ENCODE data around the gene STIP1.

STIP1 gene

DNA sequence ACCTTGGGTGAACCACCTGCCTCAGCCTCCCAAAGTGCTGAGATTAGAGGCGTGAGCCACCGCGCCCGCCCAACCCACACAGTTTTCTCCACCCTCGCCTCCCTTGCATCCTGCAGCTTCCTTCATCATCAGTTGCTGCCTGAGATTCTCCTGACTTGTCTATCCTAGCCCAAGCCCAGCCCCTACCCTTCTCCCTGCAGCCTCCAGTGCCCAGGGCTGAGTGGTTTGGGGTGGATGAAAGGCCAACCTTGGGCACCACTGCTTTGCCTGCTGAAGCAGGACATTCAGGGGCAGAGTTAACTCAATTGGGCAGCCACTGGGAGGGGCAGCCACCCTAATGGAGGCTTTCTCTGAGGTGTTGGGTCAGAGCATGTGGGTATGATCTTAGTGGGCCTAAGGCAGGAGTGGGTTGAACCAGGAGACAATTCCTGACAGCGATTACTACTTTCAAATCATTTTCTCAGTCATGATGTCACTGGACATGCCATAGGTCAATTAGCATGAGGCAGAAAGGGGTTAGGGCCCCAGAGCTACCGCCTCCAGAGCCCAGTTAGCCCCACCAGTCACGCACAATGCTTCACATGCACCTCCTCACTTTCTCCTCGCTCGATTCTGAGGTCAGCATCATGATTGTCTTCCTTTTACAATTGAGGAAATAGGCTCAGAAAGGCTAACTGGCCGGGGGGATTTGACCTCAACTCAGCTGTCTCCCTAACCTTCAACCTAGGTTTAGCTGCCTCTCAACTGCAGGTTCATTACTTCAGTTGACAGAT lies 53.9 kb downstream of the STIP1 start:
- peaks cover 39% of the 10 kb centered on the region for H3K4me1 ChIP-seq (ENCODE audit: low read depth, poor library complexity, severe bottlenecking)
- H4K20me1 ChIP-seq (ENCODE audit: insufficient read depth) = no peaks in the 10 kb centered on the region
- peaks cover 17% of the 10 kb centered on the region; the same call in 1 of the 2 replicates for H3K79me2 ChIP-seq (ENCODE audit: insufficient read depth, low read depth)
- H3K9ac ChIP-seq = peak overlapping the region; percentile 66; the same call in 1 of the 2 replicates
- peak overlapping the region; percentile 78 for H3K27ac ChIP-seq
- peaks cover 4% of the 10 kb centered on the region; the same call in 1 of the 2 replicates for H3K36me3 ChIP-seq (ENCODE audit: insufficient read depth)
- no peak overlapping the region for H2AFZ ChIP-seq (ENCODE audit: low read depth)
- TF ChIP-seq, protein P1, sequence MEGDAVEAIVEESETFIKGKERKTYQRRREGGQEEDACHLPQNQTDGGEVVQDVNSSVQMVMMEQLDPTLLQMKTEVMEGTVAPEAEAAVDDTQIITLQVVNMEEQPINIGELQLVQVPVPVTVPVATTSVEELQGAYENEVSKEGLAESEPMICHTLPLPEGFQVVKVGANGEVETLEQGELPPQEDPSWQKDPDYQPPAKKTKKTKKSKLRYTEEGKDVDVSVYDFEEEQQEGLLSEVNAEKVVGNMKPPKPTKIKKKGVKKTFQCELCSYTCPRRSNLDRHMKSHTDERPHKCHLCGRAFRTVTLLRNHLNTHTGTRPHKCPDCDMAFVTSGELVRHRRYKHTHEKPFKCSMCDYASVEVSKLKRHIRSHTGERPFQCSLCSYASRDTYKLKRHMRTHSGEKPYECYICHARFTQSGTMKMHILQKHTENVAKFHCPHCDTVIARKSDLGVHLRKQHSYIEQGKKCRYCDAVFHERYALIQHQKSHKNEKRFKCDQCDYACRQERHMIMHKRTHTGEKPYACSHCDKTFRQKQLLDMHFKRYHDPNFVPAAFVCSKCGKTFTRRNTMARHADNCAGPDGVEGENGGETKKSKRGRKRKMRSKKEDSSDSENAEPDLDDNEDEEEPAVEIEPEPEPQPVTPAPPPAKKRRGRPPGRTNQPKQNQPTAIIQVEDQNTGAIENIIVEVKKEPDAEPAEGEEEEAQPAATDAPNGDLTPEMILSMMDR (conservative IDR thresholded peaks at IDR 0.05; ENCODE audit: low read depth, low read length) = no peak
- H3K4me2 ChIP-seq = peak overlapping the region; percentile 63
- H3K27me3 ChIP-seq (ENCODE audit: insufficient read depth, low read depth) = no peaks in the 10 kb centered on the region
- no peak overlapping the region for H3K4me3 ChIP-seq (IDR thresholded peaks at IDR 0.05; ENCODE audit: insufficient read depth, low read depth, low read length)

DNA sequence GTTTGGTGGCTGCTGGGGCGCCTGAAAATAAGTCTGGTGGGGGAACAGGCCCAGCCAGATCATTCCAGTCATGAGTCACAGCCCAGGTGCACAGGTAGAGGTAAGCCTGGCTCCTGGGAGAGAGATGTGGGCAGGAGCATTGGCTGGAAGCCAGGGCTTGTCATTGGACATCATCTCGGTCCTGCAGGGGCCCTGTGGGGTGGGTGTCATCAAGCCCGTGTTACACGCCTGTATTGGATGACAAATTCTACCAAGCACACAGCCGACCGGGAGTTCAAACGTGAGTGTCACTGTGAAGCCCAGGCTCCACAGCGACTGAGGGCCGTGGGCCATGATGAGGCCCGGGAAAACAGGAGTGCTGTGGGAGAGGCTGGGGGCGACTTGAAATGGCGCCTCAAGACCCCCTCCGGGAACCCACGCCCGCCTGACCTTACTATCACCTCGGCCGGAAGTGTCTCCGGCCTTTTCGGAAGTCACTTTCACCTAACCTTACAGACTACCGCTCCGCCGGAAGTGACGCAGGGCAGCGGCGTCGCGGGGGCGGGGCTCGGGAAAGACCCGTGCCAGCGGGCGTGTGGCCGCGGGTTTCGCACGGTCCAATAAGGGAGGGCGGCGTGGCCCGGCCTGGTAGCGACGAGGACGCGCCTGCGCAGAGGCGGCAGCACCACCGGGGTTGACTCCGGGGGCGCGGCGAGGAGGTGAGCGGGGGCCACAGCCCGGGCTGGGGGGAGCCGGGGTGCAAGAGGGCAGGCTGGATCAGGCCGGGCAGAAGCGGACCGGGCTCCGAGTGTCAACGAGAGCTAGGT lies 54.7 kb downstream of the STIP1 start, which contains the start of gene FKBP2:
TSS of gene FKBP2 (plus strand) at position 661 of the 806 bp plus-strand sequence. CDS start 1,293 bp downstream, outside the sequence.
- no peak within 1 kb of the TSS for H3K4me3 ChIP-seq (IDR thresholded peaks at IDR 0.05; ENCODE audit: insufficient read depth, low read depth, low read length)
- TF ChIP-seq, protein P1 (conservative IDR thresholded peaks at IDR 0.05; ENCODE audit: low read depth, low read length) = no peak
- no peaks in the 10 kb centered on the region for H4K20me1 ChIP-seq (ENCODE audit: insufficient read depth)
- peak within 1 kb of the TSS; percentile 52 for H2AFZ ChIP-seq (ENCODE audit: low read depth)
- peaks cover 37% of the 10 kb centered on the region for H3K4me1 ChIP-seq (ENCODE audit: low read depth, poor library complexity, severe bottlenecking)
- H3K27ac ChIP-seq = peak within 1 kb of the TSS; percentile 78
- H3K79me2 ChIP-seq (ENCODE audit: insufficient read depth, low read depth) = peaks cover 24% of the 10 kb centered on the region
- peak within 1 kb of the TSS; percentile 86 for H3K4me2 ChIP-seq
- no peaks in the 10 kb centered on the region for H3K27me3 ChIP-seq (ENCODE audit: insufficient read depth, low read depth)
- H3K36me3 ChIP-seq (ENCODE audit: insufficient read depth) = peaks cover 4% of the 10 kb centered on the region; the same call in 1 of the 2 replicates
- peak within 1 kb of the TSS; percentile 66 for H3K9ac ChIP-seq

DNA sequence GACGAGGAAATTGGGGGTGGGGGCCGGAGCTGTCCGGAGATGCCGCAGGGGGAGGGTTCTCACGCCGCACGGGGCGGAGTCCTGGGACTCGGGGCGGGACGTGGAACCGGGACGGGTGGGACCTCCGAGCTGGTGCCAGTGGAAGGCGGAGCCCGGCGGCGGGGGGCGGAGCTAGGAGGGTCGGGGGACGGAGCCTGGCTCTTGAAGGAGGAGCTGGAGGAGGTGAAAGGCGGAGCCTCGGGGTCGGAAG lies 55.2 kb downstream of the STIP1 start:
- H3K4me3 ChIP-seq (IDR thresholded peaks at IDR 0.05; ENCODE audit: insufficient read depth, low read depth, low read length) = no peak overlapping the region
- H3K9ac ChIP-seq = peak overlapping the region; percentile 66
- peak overlapping the region; percentile 78 for H3K27ac ChIP-seq

More for the DNA sequence above, 55.2 kb downstream of the STIP1 start:
- H3K27me3 ChIP-seq (ENCODE audit: insufficient read depth, low read depth) = no peaks in the 10 kb centered on the region
- H2AFZ ChIP-seq (ENCODE audit: low read depth) = 0 out of 2 replicates have a peak overlapping the region, but pooled peaks have one; percentile 35
- TF ChIP-seq, protein P1 (conservative IDR thresholded peaks at IDR 0.05; ENCODE audit: low read depth, low read length) = no peak
- no peaks in the 10 kb centered on the region for H4K20me1 ChIP-seq (ENCODE audit: insufficient read depth)
- peak overlapping the region; percentile 63; the same call in 1 of the 2 replicates for H3K4me2 ChIP-seq
- H3K4me1 ChIP-seq (ENCODE audit: low read depth, poor library complexity, severe bottlenecking) = peaks cover 35% of the 10 kb centered on the region
- H3K36me3 ChIP-seq (ENCODE audit: insufficient read depth) = peaks cover 4% of the 10 kb centered on the region; the same call in 1 of the 2 replicates
- peaks cover 30% of the 10 kb centered on the region for H3K79me2 ChIP-seq (ENCODE audit: insufficient read depth, low read depth)
